HepG2 (cell line): ENCODE results near the gene TNFAIP8L3. TPM values are rescaled to one million over a fixed set of nuclear protein-coding genes. Genes with fewer than 3 reads are reported as not detected.

Experiments used
- ATAC-seq: fragments of 200-7000 bp; cut with Tn5 transposase; 3 replicates; pipeline ENCODE4 v1.9.1; 2020; ENCODE audit warnings: mild to moderate bottlenecking, moderate library complexity
- BruUV-seq: library from RNA; stranded (reverse); fragments of 400-500 nt; replicated peaks from 2 replicates; lab custom pipeline; 2021; lab: Mats Ljungman, UMichigan
- CTCF ChIA-PET: fragments of 300-600 bp; formaldehyde crosslinking; extraction: SDS; loops from one replicate; lab custom pipeline; 2021; ENCODE audit warnings: low total read pairs, inconsistent platforms, low intra/inter-chr PET ratio; lab: Yijun Ruan, JAX
- POLR2A ChIA-PET: fragments of 350-600 bp; sonication (Branson Sonifier 250); formaldehyde crosslinking; loops from one replicate; lab custom pipeline; 2020; ENCODE audit warnings: antibody characterized with exemption, inconsistent platforms; lab: Yijun Ruan, JAX
- DNase-seq: peaks from one replicate; pipeline ENCODE4 v3.0.0-alpha.2; 2015; ENCODE audit warnings: low spot score
- FAIRE-seq: peaks from 3 replicates; lab custom pipeline; 2011; peaks lifted over from hg19 to GRCh38; lab: Jason Lieb, UNC
- H2AFZ ChIP-seq: one replicate; pipeline ENCODE4 v1.6.1; 2011; ENCODE audit warnings: low read length, inconsistent platforms
- H3K27ac ChIP-seq: fragments of 300-600 bp; 3 replicates; pipeline ENCODE4 v1.8.0; 2011; ENCODE audit warnings: mixed run types, mild to moderate bottlenecking, mixed read lengths, low read length, inconsistent platforms; ENCODE audit not compliant: insufficient read depth; ENCODE audit errors: extremely low read length
- H3K27me3 ChIP-seq, 2 experiments: fragments of 200-600 bp in 1 of 2; 2 replicates in 1 of 2; 3 replicates in 1 of 2; pipeline versions ENCODE4 v1.6.0 to v1.8.0; 2011; ENCODE audit warnings: low read length in 2 of 2, mild to moderate bottlenecking in 2 of 2, moderate library complexity in 2 of 2, inconsistent platforms in 1 of 2; ENCODE audit not compliant: insufficient read depth in 2 of 2, control insufficient read depth in 1 of 2
- H3K36me3 ChIP-seq, 2 experiments: fragments of 200-600 bp in 1 of 2; replicated peaks in 1 of 2; 2 replicates in 1 of 2; 3 replicates in 1 of 2; pipeline versions ENCODE4 v1.5.1 to v1.8.0; 2011; ENCODE audit warnings: low read length in 2 of 2, inconsistent platforms in 1 of 2; ENCODE audit not compliant: insufficient read depth in 2 of 2, control insufficient read depth in 1 of 2
- H3K4me1 ChIP-seq: 2 replicates; pipeline ENCODE4 v1.5.1; 2012; ENCODE audit warnings: low read length, inconsistent platforms; ENCODE audit not compliant: insufficient read depth
- H3K4me2 ChIP-seq: 2 replicates; pipeline ENCODE4 v1.6.0; 2011; ENCODE audit warnings: low read depth, low read length, inconsistent platforms
- H3K4me3 ChIP-seq, 3 experiments: fragments of 200-600 bp in 1 of 3; sonication (generic), shearing (Covaris generic) in 1 of 3; replicated peaks in 1 of 3; 2 replicates each; pipeline ENCODE4 v1.5.1; 2011 to 2016; ENCODE audit warnings: low read length in 3 of 3, inconsistent platforms in 2 of 3, low read depth in 2 of 3, mild to moderate bottlenecking in 2 of 3, control low read depth in 1 of 3, mixed read lengths in 1 of 3; ENCODE audit not compliant: insufficient read depth in 1 of 3
- H3K79me2 ChIP-seq: one replicate; pipeline ENCODE4 v1.6.1; 2011; ENCODE audit warnings: low read length, inconsistent platforms; ENCODE audit not compliant: insufficient read depth
- H3K9ac ChIP-seq: 2 replicates; pipeline ENCODE4 v1.6.0; 2011; ENCODE audit warnings: mild to moderate bottlenecking, low read depth, low read length, inconsistent platforms; ENCODE audit not compliant: insufficient read depth
- H3K9me3 ChIP-seq: 2 replicates; pipeline ENCODE4 v1.5.1; 2012; ENCODE audit warnings: mild to moderate bottlenecking, low read length
- H4K20me1 ChIP-seq: 2 replicates; pipeline ENCODE4 v1.6.0; 2011; ENCODE audit warnings: inconsistent platforms, mild to moderate bottlenecking, low read length, moderate library complexity; ENCODE audit not compliant: insufficient read depth
- KAT2B ChIP-seq: fragments of 150-350 bp; IDR thresholded peaks from 2 replicates; pipeline ENCODE4 v1.6.1; 2014; ENCODE audit warnings: low read depth, low read length, borderline replicate concordance
- TRAFD1 ChIP-seq: sonication (generic); formaldehyde crosslinking; IDR thresholded peaks from 2 replicates; pipeline ENCODE4 v1.5.1; 2020; ENCODE audit warnings: missing genetic modification reagents, mild to moderate bottlenecking, borderline replicate concordance
- ZNF7 ChIP-seq: IDR thresholded peaks from 2 replicates; pipeline ENCODE4 v1.6.1; 2016; ENCODE audit warnings: missing biosample characterization, missing genetic modification reagents
- ZSCAN12 ChIP-seq: sonication (generic); formaldehyde crosslinking; IDR thresholded peaks from 2 replicates; pipeline ENCODE4 v1.9.0; 2021; ENCODE audit warnings: mild to moderate bottlenecking, missing genetic modification reagents
- WGBS: methylation state at CpG from one replicate; pipeline ENCODE4 v1.1.6; 2017; ENCODE audit warnings: low lambda C conversion rate; 5-methylcytosine and 5-hydroxymethylcytosine counted together
- in situ Hi-C: cut with HindIII; loops from 2 replicates; pipeline ENCODE4 v1.10.0; 2017; ENCODE audit warnings: low pct_unique_long_range_greater_than_20kb; ENCODE audit not compliant: extremely low pct_ligation_motif_present
- intact Hi-C: fragments of 100-400 bp; cut with micrococcal nuclease; formaldehyde crosslinking; loops from one replicate; pipeline ENCODE4 v1.10.0; 2022; ENCODE audit not compliant: unreplicated experiment
- polyA plus RNA-seq, 8 experiments: library from polyadenylated mRNA; depleted of rRNA in 3 of 8; stranded (reverse) in 7 of 8; unstranded in 1 of 8; fragments of >200 nt; fragmentation: Illumina TruSeq in 4 of 8; extraction: Trizol in 4 of 8; gene quantifications; 2 replicates each; pipeline versions ENCODE4 v1.2.1 to v1.2.3, GENCODE V29; 2011 to 2016; ENCODE audit warnings: low read depth in 4 of 8, missing spikeins in 1 of 8, mixed read lengths in 1 of 8; ENCODE audit not compliant: insufficient read depth in 1 of 8
- total RNA-seq, 5 experiments: library from RNA; depleted of rRNA; stranded (reverse); fragments of >200 nt; fragmentation: Illumina TruSeq; extraction: Trizol; gene quantifications; 2 replicates each; pipeline ENCODE4 v1.2.3, GENCODE V29; 2016; ENCODE audit warnings: low read depth in 1 of 5
- TF ChIP-seq, protein P1 (sequence below): sonication (generic); formaldehyde crosslinking; IDR thresholded peaks from 2 replicates; pipeline ENCODE4 v1.4.0; 2020; ENCODE audit warnings: mild to moderate bottlenecking, missing genetic modification reagents

The TNFAIP8L3 gene
- total and polyA plus RNA-seq, 2 of the 13 experiments (the other 11 are each of a cell fraction or from before 2014, with no cell fraction given) = 0.15 to 4.0 TPM

GRCh38 chr15:51011212-51011611 lies 83.5 kb downstream of the TNFAIP8L3 start (continued):
- TF ChIP-seq, protein P1, sequence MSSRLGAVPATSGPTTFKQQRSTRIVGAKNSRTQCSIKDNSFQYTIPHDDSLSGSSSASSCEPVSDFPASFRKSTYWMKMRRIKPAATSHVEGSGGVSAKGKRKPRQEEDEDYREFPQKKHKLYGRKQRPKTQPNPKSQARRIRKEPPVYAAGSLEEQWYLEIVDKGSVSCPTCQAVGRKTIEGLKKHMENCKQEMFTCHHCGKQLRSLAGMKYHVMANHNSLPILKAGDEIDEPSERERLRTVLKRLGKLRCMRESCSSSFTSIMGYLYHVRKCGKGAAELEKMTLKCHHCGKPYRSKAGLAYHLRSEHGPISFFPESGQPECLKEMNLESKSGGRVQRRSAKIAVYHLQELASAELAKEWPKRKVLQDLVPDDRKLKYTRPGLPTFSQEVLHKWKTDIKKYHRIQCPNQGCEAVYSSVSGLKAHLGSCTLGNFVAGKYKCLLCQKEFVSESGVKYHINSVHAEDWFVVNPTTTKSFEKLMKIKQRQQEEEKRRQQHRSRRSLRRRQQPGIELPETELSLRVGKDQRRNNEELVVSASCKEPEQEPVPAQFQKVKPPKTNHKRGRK (CRISPR knock-in tag) = no peak
- TF ChIP-seq, all 625 proteins: peak for 0

DNA sequence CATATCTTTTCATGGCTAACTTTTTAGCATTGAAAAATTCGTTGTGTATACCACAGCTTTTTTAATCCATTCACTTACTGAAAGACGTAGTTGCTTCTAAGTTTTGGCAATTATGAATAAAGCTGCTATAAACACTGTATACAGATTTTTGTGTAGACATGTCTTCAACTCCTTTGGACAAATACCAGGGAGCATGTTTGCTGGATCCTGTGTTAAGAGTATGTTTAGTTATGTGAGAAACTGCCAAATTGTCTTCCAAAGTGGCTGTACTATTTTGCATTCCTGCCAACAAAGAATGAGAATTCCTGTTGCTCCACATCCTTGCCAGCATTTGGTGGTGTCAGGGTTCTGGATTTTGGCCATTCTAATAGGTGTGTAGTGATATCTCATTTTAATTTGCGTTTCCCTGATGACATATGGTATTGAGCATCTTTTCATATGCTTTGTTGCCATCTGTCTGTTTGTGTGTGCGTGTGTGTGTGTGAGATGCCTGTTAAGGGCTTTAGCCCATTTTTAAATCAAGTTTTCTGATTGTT lies 87.5 kb downstream of the TNFAIP8L3 start:
- intact Hi-C loops (no loop called here), in situ Hi-C loops (no loop called here)
- DNase-seq (no peak), ATAC-seq (no peak), FAIRE-seq (no peak)
- Histone ChIP-seq H3K79me2 (no peaks in the 10 kb centered on the region), H3K4me3 (no peak overlapping the region), H3K27me3 (no peaks in the 10 kb centered on the region), H3K27ac (no peak overlapping the region), H2AFZ (no peak overlapping the region), H3K9me3 (no peaks in the 10 kb centered on the region), H3K36me3 (peaks cover 0 to 4% of the 10 kb centered on the region in 2 experiments; a peak in 1 of 5 replicates), H3K4me1 (no peaks in the 10 kb centered on the region), H3K9ac (no peak overlapping the region), H3K4me2 (no peak overlapping the region), H4K20me1 (no peaks in the 10 kb centered on the region)
- TF ChIP-seq TRAFD1 (CRISPR knock-in tag) (no peak), ZSCAN12 (CRISPR knock-in tag) (no peak), KAT2B (no peak), ZNF7 (CRISPR knock-in tag) (peak; percentile 80)
- POLR2A ChIA-PET = no interaction called here
- 90% methylated on average over 4 of the region's 4 CpGs for WGBS
- no TSS peak for BruUV-seq
- CTCF ChIA-PET = no interaction called here

Other genes with a start within 250 kb of the TNFAIP8L3 start
- gene AP4E1, start 186.2 kb downstream of the TNFAIP8L3 start, total RNA-seq (2016; rRNA removed; fragmentation: Illumina TruSeq; extraction: Trizol) = 7.8 and 11.8 TPM in 2 replicates
- 2.1 and 2.2 TPM in 2 replicates for gene AP4E1, start 186.2 kb downstream of the TNFAIP8L3 start, polyA plus RNA-seq (2011; rRNA removed)
- gene CYP19A1, start 243.7 kb upstream of the TNFAIP8L3 start, total RNA-seq (2016; rRNA removed; fragmentation: Illumina TruSeq; extraction: Trizol) = 9.1 and 10.9 TPM in 2 replicates
- gene CYP19A1, start 243.7 kb upstream of the TNFAIP8L3 start, polyA plus RNA-seq (2011; rRNA removed) = 23.0 and 23.9 TPM in 2 replicates
- gene GLDN, start 246.7 kb upstream of the TNFAIP8L3 start, total RNA-seq (2016; rRNA removed; fragmentation: Illumina TruSeq; extraction: Trizol) = 0.59 and 0.86 TPM in 2 replicates
- gene GLDN, start 246.7 kb upstream of the TNFAIP8L3 start, polyA plus RNA-seq (2011; rRNA removed) = 1.0 and 1.5 TPM in 2 replicates